SK-N-SH treated with all-trans-retinoic acid at 6 μM for 48 hours (cell line): ENCODE measurements around the gene DDX41.

Experiments
- BACH2 ChIP-seq: fragments of 250-450 bp; sonication (Bioruptor Pico); IDR thresholded peaks from 2 replicates; pipeline ENCODE4 v1.9.0; 2021; ENCODE audit warnings: mild to moderate bottlenecking, borderline replicate concordance
- ESRRG ChIP-seq: fragments of 250-450 bp; sonication (Bioruptor Pico); IDR thresholded peaks from 2 replicates; pipeline ENCODE4 v1.6.1; 2021; ENCODE audit warnings: mild to moderate bottlenecking

DNA sequence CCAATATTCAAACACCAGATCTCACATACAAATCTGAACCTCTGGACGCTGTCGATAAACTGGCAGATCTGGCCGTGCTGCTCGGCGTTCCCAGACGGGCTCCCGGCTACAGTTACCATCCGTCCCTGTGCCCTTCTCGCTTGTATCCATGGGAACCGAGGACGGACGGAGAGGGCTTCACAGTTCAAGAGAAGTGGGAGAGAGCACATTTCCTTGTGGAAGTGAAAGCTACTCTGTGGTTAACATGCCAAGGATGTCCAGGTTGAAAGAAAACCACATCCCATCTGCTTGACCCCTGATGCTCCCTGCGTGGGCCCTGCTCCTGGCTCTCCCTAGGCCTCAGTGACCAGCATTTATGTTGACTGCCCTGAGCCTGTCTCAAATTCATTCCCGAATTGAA lies 37.0 kb downstream of the DDX41 start:
- TF ChIP-seq BACH2 (no peak), ESRRG (CRISPR knock-in tag) (no peak)
